K562 (cell line): ENCODE measurements around the gene AZU1. TPM values are rescaled to one million over a fixed set of nuclear protein-coding genes. Genes with fewer than 3 reads are reported as not detected.
A peak's percentile ranks its signal among the peaks of the same experiment; 100 is the strongest.

Experiments
- CGGBP1 ChIP-seq: fragments of 250-450 bp; sonication (Bioruptor Pico); IDR thresholded peaks from 2 replicates; pipeline ENCODE4 v1.9.0; 2021; ENCODE audit warnings: mild to moderate bottlenecking
- DMBX1 ChIP-seq: fragments of 250-450 bp; sonication (Bioruptor Pico); IDR thresholded peaks from 2 replicates; pipeline ENCODE4 v1.8.0; 2022; ENCODE audit warnings: inconsistent platforms, mild to moderate bottlenecking, moderate library complexity, borderline replicate concordance
- EGR1 ChIP-seq: fragments of 450-650 bp; conservative IDR thresholded peaks from 2 replicates; pipeline ENCODE4 v1.6.1; 2017; ENCODE audit warnings: mild to moderate bottlenecking
- KAT8 ChIP-seq: fragments of 450-650 bp; IDR thresholded peaks from 2 replicates; pipeline ENCODE4 v1.6.1; 2016; ENCODE audit warnings: low read depth, mild to moderate bottlenecking
- PRPF4 ChIP-seq: fragments of 200-400 bp; formaldehyde crosslinking; IDR thresholded peaks from one replicate; pipeline ENCODE4 v1.6.1; 2017; ENCODE audit warnings: low read length, low read depth, mild to moderate bottlenecking; ENCODE audit not compliant: insufficient read depth, poor library complexity, severe bottlenecking
- RBM14 ChIP-seq: fragments of 200-400 bp; formaldehyde crosslinking; IDR thresholded peaks from 2 replicates; pipeline ENCODE4 v1.6.1; 2018; ENCODE audit warnings: low read depth, mild to moderate bottlenecking, low read length, moderate library complexity, borderline replicate concordance; ENCODE audit not compliant: insufficient read depth
- SMARCC2 ChIP-seq: fragments of 450-650 bp; IDR thresholded peaks from 2 replicates; pipeline ENCODE4 v1.6.1; 2017; ENCODE audit warnings: antibody characterized with exemption, moderate library complexity, mild to moderate bottlenecking, low read depth
- STAT5B ChIP-seq: fragments of 250-450 bp; sonication (Bioruptor Pico); IDR thresholded peaks from 2 replicates; pipeline ENCODE4 v1.8.0; 2021; ENCODE audit warnings: mild to moderate bottlenecking, inconsistent platforms
- ZNF347 ChIP-seq: fragments of 450-650 bp; formaldehyde crosslinking; IDR thresholded peaks from 2 replicates; pipeline ENCODE4 v1.4.0; 2020; ENCODE audit warnings: low read depth, mild to moderate bottlenecking, moderate library complexity
- ZNF655 ChIP-seq: fragments of 250-450 bp; sonication (Bioruptor Pico); IDR thresholded peaks from 2 replicates; pipeline ENCODE4 v1.5.0; 2021
- polyA plus RNA-seq, 8 experiments: library from polyadenylated mRNA; depleted of rRNA in 4 of 8; stranded (reverse) in 5 of 8; unstranded in 3 of 8; fragments of >200 nt; fragmentation: Nextera tagmentation in 2 of 8; fragmentation: Illumina TruSeq in 1 of 8; extraction: Ambion mirVana in 2 of 8; extraction: Trizol in 1 of 8; gene quantifications; 2 replicates each; pipeline versions ENCODE4 v1.2.1 to v1.2.3, GENCODE V29; 2011 to 2014; ENCODE audit warnings: inconsistent platforms in 1 of 8, missing spikeins in 1 of 8
- total RNA-seq, 7 experiments: library from RNA; depleted of rRNA in 6 of 7; stranded (reverse); fragments of >200 nt in 6 of 7; fragmentation: Illumina TruSeq in 2 of 7; extraction: Trizol in 2 of 7; gene quantifications; 2 replicates each; pipeline versions ENCODE4 v1.2.1 to v1.2.3, GENCODE V29; 2011 to 2021; ENCODE audit warnings: low replicate concordance in 1 of 7
- TF ChIP-seq, protein P1 (sequence below): sonication (generic); formaldehyde crosslinking; IDR thresholded peaks from 2 replicates; pipeline ENCODE4 v1.8.1; 2023; ENCODE audit warnings: mild to moderate bottlenecking, missing genetic modification reagents, moderate library complexity
- TF ChIP-seq, protein P2 (sequence below): fragments of 450-650 bp; conservative IDR thresholded peaks from 2 replicates; pipeline ENCODE4 v1.6.1; 2016; ENCODE audit warnings: missing genetic modification characterization, low read depth, mild to moderate bottlenecking, missing compliant biosample characterization, moderate library complexity

The AZU1 gene
- total and polyA plus RNA-seq, 9 of the 15 experiments (the other 6 are each of a cell fraction or from before 2014, with no cell fraction given), result 0.29 to 1.9 (median 0.59) TPM; not detected in 3

GRCh38 chr19:815079-815774 lies 12.4 kb upstream of the AZU1 start (continued):
- TF ChIP-seq CGGBP1 (CRISPR knock-in tag) (no peak), PRPF4 (peak; percentile 11), DMBX1 (CRISPR knock-in tag) (no peak), KAT8 (no peak), RBM14 (0 out of 2 replicates have a peak, but pooled peaks have one; percentile 72), SMARCC2 (no peak), STAT5B (CRISPR knock-in tag) (no peak), EGR1 (no peak), ZNF347 (CRISPR knock-in tag) (no peak), ZNF655 (CRISPR knock-in tag) (no peak)
- TF ChIP-seq, protein P1, sequence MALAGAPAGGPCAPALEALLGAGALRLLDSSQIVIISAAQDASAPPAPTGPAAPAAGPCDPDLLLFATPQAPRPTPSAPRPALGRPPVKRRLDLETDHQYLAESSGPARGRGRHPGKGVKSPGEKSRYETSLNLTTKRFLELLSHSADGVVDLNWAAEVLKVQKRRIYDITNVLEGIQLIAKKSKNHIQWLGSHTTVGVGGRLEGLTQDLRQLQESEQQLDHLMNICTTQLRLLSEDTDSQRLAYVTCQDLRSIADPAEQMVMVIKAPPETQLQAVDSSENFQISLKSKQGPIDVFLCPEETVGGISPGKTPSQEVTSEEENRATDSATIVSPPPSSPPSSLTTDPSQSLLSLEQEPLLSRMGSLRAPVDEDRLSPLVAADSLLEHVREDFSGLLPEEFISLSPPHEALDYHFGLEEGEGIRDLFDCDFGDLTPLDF (CRISPR knock-in tag), result no peak
- TF ChIP-seq, protein P2, sequence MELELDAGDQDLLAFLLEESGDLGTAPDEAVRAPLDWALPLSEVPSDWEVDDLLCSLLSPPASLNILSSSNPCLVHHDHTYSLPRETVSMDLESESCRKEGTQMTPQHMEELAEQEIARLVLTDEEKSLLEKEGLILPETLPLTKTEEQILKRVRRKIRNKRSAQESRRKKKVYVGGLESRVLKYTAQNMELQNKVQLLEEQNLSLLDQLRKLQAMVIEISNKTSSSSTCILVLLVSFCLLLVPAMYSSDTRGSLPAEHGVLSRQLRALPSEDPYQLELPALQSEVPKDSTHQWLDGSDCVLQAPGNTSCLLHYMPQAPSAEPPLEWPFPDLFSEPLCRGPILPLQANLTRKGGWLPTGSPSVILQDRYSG (tag), result no peak
